ENCODE results near the gene VARS2.
A peak's percentile ranks its signal among the peaks of the same experiment; 100 is the strongest.

The VARS2 gene

GRCh38 chr6:30931969-30932645 lies 18.1 kb downstream of the VARS2 start, which contains the start of gene SFTA2:
Gene SFTA2 (minus strand): TSS chr6:30932170. CDS start chr6:30932096, 74 bp downstream.
- DNase-seq = no peak

DNA sequence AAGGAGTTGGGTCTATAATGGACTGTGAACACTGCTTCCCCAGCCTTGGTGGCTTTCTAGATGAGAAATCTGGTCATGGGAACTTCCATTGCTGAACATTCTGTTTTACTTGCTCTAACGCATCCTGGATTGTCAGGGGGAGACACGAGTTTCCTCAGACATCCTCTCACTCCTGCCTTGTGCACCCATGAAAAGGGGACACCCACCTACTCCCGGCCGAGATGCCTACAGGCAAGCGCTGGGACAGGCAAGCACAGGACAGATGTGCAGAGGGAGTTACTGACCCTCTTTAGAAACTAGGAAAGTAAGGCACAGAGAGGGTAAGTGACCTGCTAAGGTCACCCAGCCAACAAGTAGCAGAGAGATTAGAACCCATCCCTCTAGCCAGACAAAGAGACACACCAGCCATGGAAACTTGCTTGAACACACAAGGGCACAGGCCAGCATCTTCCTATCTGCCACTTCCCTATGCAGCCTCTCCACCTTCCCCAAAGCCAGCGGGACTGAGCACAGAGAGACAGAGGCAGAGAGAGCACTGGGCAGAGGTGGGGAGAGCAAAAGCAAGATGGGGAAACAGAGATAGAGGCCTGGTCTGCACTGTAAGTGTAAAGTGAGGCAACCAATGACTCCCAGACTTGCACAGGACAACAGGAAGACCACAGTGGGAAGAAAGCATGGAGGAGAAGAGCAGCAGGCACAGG lies 18.8 kb downstream of the VARS2 start:
- no peak for DNase-seq

DNA sequence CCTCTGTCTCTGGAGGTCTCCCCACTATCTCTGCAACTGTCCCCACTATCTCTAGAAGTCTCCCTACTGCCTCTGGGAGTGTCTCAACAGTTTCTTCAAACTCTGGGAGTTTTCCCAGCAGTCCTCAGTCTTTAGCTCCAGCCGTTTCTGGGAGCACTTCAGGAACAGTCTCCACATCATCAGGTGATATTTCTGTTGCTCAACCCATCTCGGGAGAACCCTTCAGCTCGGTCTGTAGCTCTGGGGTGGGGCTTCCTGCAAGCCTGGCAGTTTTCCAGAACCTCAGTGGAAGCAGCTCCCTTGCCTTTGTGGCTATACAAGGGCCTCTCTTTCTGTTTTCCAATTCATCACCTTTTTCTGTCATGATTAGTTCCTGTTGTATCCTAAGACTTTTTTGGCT lies 21.0 kb downstream of the VARS2 start:
- DNase-seq = no peak

DNA sequence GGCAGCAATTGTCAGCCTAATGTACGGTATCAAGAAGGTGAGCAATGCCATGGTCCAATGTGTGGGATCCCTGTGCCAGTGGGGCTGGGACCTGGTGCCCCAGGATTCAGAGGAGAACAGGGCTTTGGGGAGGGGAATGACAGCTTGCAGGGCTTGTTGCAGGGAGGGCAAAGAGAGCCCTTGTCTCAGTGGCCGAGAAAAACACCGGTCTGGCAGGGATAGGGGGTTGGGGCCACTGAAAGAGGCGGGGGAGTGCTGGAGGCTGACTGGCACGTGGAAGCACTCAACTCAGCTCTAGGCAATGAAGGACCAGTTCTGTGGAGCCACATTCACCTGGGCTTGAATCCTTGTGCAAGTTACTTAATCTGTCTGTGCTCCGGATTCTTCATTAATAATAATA lies 23.2 kb downstream of the VARS2 start:
- no peak for DNase-seq

GRCh38 chr6:30938730-30939129 lies 24.7 kb downstream of the VARS2 start:
- no peak for DNase-seq

DNA sequence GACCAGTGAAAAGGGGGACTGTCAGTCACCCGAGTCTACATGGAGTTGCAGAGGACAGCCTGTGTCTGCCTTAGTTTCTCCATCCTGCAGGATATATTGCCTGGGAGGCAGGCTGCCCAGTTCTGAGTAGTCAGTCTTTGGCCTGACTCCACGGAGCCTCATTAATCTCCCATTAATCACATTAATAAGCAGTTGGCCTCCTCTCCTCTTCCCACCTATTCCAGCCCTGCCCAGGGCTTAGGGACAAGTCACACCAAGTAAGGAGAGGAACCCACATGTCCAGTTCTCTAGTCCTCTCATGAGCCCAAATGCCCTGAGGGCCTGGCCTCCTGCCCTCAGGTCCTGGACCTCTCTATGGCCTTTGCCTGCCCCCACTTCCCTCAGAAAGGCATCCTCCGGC lies 25.4 kb downstream of the VARS2 start:
- no peak for DNase-seq

GRCh38 chr6:30940361-30940986 lies 26.4 kb downstream of the VARS2 start, which contains the start of gene MUCL3:
Gene MUCL3 (plus strand): TSS chr6:30940973. CDS start chr6:30941000, 27 bp downstream.
- no peak for DNase-seq

DNA sequence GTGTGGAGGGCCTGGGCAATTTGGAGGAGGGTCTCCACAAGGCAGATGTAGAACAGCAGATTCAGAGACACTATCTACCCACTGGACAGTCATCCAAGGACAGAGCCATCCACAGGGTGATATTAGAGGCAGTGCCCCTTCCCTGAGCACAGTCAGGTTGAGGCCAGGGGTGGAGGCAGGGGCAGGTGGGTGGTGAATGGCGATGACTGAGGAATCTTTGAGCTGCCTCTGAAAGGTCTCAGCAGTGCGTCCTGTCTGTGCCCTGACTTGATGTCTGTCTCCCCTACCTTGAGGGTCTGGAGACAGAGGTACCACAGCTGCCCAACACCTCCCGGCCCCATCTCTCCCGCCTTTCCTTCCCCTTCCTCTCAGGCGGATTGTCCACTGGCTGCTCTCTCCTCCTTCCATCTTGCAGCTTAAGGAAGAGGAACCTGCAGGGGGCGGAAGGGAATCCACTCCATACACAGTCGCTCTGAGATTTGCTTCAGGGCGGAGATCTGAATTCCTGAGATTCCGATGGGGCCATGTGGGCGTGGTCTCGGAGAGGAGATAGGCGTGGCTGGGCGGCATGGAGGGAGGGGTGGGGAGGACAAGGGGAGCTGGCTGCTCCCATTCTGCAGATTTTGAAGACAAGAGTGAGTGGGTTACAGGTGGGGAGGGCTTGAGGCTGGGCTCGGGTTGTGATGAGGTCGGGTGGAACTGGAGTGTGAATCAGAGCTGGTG lies 28.5 kb downstream of the VARS2 start:
- no peak for DNase-seq

GRCh38 chr6:30944051-30944450 lies 30.0 kb downstream of the VARS2 start:
- DNase-seq = no peak

- DNase-seq = no peak
These were observed 31.2 kb downstream of the VARS2 start for GRCh38 chr6:30945281-30945680.

DNA sequence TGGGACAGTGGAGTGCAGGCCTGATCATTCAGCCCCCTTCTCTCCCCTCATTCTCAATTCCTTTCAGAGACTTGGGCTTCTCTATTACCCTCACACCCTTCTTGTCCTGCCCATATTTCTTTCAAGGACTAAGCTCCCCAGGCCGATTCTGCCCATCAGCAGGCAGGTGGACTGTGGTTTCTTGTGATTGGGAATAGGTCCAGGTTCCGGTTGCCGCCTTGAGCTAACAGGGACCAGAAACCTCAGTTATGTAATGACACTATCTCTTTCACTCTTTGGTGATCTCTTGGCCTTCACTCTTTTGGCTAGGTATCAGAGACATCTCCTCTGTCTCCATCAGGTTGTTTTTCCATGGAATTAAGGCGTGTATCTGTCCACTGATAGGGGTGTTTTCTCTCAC lies 33.2 kb downstream of the VARS2 start:
- no peak for DNase-seq

GRCh38 chr6:30948811-30949210 lies 34.8 kb downstream of the VARS2 start:
- DNase-seq = no peak

DNA sequence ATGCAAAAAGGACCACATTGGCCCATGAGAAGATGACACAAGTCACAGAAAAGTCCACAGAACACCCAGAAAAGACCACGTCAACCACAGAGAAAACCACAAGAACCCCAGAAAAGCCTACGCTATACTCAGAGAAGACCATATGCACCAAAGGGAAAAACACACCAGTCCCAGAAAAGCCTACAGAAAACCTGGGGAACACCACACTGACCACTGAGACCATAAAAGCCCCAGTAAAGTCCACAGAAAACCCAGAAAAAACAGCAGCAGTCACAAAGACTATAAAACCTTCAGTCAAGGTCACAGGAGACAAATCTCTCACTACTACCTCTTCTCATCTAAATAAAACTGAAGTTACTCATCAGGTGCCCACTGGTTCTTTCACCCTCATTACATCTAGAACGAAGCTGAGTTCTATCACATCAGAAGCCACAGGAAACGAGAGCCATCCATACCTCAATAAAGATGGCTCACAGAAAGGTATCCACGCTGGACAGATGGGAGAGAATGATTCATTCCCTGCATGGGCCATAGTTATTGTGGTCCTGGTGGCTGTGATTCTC lies 38.0 kb downstream of the VARS2 start:
- DNase-seq = no peak

- no peak for DNase-seq
These were observed 40.8 kb downstream of the VARS2 start for GRCh38 chr6:30954631-30955366.

GRCh38 chr6:30955367-30956042 lies 41.5 kb downstream of the VARS2 start:
- peak; percentile 75 for DNase-seq

- no peak for DNase-seq
These were observed 43.7 kb downstream of the VARS2 start for GRCh38 chr6:30957716-30958115.

- no peak for DNase-seq
These were observed 47.1 kb downstream of the VARS2 start for GRCh38 chr6:30960907-30961673.

- no peak for DNase-seq
These were observed 48.7 kb downstream of the VARS2 start for GRCh38 chr6:30962716-30963115.

- no peak for DNase-seq
These were observed 49.6 kb downstream of the VARS2 start for GRCh38 chr6:30963641-30964040.

DNA sequence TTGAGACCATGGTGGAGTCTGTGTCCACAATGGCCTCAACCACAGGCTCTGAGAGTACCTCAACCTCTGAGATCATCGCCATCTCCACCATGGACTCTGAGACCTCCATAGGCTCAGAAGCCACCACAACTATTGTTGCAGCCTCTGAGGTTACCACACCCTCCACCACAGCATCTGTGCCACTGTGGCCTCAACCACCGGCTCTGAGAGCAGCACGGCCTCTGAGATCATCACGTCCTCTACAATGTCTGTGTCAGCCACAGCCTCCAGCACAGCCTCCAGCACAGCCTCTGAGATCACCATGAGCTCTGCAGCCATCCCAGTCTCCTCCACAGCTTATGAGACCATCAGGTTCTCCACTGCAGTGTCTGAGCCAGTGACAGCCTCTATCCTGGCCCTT lies 50.0 kb downstream of the VARS2 start:
- no peak for DNase-seq

DNA sequence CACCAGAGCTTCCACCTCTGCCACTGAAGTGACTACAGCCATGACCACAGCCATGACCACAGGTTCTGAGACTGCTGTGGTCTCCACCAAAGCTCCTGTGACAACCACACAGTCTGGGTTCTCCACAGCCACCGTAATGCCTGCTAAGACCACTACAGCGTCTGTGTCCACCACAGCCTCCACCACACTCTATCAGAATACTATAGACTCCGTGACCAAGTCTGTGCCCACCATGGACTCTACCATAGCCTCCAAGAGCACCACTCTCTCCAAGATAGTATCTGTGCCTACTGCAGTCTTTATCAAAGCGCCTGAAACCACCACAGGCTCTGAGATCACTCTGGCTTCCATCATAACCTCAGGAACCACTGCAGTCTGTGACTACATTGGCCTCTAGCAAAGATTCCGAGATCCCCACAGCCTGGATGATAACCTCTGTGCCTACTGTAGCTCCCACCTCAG lies 51.1 kb downstream of the VARS2 start:
- DNase-seq = no peak
